ENCODE measurements around the gene HK1.
"Not testable (repeated sequence)": the region's sequence is repeated elsewhere in the genome, so short reads cannot be mapped to it uniquely, and the experiment has no call there.

HK1 gene

DNA sequence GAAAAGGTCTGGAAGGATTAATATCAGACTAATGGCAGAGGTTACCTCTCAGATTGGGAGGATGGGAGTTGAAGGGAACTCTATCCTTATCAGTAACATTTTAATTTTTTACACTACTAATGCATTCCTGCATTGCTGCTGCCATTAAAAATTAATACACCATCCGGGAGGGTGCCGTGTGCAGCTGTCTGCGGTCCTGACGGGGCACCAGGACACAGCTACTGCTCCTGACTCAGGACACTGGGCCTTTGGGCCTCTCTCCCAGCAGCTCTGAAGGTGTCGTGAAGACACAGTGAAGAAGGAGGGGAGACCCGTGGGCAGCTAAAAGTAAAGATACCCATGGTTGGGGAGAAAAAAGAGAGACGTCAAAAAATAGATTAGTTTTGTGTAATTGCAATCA is 23.4 kb upstream of the HK1 start:
- DNase-seq (ENCODE audit: low read depth, low spot score) = no peak

DNA sequence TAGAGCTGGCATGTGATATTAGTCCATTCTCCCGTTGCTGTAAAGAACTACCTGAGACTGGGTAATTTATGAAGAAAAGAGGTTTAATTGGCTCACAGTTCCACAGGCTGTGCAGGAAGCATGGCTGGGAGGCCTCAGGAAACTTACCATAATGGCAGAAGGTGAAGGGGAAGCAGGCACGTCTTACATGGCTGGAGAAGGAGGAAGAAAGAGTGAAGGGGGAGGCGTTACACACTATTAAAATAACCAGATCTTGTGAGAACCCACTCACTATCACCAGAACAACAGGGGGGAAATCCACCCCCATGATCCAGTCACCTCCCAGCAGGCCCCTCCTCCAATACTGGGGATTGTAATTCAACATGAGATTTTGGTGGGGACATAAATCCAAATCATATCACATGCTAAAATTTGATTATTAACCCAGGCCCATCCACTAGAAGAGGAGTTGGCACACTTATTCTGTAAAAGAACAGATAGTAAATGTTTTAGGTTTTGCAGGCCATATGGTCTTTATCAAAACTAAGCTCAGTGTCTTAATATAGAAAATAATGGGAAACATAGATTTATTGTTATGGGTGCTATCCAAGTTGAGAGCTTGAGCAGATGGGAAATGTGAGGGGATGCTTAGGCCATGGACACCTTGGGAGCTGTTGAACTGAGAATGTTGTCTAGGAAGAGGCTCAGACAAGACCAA is 18.6 kb upstream of the HK1 start:
- DNase-seq (ENCODE audit: low read depth, low spot score) = no peak

DNA sequence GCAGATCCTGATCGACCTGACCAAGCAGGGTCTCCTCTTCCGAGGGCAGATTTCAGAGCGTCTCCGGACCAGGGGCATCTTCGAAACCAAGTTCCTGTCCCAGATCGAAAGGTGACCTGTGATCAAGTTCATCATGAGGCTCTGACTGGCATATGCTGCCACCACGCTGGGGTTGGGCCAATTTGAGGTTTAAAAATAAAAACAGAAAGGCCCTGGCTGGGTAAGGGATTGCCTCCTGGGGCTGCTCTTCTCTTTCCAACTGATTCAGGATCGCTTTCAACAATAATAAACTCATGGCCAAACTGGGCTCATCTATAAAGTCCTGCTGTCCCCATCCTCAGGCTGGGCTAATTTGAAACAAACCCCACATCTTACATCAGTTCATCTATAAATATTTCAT is 17.1 kb upstream of the HK1 start:
- no peak for DNase-seq (ENCODE audit: low read depth, low spot score)

DNA sequence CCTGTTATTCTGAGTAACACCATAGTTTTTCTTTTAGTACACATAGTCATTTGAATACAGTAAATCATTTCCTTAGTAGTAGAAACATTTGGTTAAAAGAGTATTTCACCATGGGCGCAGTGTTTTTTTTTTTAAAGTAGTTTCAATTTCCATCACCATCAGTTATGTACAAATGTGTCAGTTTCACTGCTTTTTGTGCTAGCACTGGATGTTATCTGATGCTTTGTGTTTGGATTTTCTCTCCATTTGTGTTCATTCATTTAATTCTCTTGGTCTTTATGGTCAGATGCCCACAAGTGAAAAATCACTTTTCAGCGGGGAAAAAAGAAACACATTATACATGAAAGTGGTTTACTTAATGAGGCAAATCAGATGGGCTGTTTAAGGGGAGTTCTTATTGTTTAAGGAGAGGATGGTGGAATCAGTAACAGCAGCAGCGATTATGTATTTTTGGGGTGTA is 16.0 kb upstream of the HK1 start:
- no peak for DNase-seq (ENCODE audit: low read depth, low spot score)

DNA sequence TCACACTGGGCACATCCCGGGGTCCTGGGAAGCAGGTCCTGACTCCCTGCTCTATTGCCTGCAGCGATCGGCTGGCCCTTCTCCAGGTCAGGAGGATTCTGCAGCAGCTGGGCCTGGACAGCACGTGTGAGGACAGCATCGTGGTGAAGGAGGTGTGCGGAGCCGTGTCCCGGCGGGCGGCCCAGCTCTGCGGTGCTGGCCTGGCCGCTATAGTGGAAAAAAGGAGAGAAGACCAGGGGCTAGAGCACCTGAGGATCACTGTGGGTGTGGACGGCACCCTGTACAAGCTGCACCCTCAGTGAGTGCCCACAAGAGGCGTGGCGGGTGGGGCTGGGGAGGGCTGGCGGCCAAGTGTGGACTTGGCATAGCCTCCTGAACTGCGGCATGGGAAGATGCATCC is 12.8 kb upstream of the HK1 start:
- no peak for DNase-seq (ENCODE audit: low read depth, low spot score)

DNA sequence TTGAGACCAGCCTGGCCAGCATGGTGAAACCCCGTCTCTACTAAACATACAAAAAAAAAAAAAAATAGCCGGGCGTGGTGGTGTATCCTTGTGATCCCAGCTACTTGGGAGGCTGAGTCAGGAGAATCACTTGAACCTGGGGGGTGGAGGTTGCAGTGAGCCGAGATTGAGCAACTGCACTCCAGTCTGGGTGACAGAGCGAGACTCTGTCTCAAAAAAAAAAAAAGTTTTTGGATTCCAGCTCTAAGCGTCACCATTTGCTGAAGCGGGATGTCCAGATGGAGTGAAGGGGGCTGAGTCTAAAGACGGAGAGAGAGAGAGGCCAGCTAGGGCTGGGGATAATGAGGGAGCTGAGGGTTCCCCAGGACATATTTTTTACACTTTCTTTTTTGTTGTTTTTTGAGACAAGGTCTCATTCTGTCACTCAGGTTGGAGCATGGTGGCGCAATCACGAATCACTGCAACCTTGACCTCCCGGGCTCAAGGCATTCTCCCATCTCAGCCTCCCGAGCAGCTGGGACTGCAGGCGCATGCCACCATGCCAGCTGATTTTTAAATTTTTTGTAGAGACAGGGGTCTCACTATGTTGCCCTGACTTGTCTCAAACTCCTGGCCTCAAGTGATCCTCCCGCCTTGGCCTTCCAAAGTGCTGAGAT is 9.4 kb upstream of the HK1 start:
- DNase-seq (ENCODE audit: low read depth, low spot score) = no peak

DNA sequence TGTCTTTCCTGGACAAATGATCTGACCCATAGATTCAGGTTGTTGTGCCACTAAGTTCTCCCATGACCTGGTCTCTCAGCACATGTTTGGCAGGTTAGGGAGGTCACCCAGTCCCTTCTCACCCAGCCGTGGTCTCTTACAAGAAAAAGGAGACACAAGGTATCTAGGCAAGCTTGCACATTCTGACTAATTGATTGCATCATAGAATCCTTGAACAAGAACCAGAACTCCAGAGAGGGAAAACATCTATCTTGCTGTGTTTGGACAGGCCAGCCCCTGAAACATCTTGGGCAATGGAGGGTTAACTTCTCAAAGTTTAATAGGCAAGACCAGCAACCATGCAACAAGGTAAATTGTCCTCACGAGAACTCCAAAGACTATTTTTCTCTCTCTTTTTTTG is 8.5 kb upstream of the HK1 start:
- DNase-seq (ENCODE audit: low read depth, low spot score) = no peak

DNA sequence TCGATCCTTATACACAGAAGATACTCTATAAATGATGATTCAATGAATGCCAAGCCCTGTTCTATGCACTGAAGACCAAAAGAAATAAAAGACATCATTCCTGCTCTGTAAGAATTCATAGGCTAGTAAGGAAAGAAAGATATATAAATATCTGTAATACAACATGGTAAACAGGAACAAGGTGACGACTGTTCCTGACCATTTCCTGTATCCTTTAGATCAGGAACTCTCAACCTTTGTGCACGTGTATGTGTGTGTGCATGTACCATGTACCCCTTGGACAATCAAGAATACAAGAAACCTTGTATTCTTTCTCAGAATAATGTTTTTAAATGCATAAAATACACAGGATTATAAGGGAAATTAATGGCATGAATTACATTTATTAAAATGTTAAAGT is 7.3 kb upstream of the HK1 start:
- DNase-seq (ENCODE audit: low read depth, low spot score) = no peak

DNA sequence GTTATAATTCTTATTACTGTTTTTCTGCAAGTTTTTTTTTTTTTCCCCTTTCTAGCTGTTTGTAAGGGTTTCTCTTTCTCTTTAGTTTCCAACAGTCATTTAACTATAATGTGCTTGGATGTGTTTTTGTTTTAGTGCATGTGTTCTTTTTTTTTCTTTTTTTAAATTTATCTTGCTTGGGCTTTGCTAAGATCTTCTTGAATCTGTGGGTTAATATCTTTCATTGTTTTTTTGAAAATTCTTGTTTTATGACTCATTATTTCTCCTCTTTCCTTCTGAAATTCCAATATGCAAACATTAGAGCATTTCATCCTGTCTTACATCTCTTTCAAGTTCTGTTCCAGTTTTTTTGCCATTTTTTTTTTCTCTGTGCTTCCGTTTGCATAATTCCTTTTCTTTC is 5.7 kb upstream of the HK1 start:
- DNase-seq (ENCODE audit: low read depth, low spot score) = no peak

DNA sequence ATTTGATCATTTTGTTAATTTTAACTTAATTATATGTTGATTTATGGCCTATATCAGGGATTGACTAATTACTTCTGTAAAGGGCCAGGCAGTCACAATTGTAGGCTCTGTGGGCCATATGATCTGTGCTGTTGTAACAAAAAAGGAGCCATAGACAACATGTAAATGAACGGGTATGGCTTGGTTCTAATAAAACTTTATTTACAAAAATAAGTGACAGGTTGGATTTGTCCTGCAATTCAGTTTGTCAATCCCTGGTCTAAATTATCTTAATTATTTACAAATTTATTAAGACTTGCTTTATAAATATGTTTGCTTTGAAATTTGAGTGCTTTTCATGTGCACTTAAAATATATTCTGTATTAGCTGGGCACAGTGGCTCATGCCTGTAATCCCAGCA is 2.9 kb upstream of the HK1 start:
- no peak for DNase-seq (ENCODE audit: low read depth, low spot score)

DNA sequence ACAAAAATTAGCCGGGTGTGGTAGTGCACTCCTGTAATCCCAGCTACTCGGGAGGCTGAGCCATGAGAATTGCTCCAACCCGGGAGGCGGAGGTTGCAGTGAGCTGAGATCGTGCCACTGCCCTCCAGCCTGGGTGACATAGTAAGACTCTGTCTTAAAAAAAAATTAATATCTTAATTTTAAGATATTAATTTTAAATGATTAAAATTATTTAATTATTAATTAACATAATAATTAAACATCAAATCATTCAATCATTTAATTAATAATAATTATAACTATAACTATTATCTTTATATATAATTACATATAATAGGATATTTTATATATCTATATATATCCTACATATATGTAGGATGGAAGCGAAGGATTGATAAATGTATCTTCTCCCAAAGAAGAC is 1.8 kb upstream of the HK1 start:
- no peak for DNase-seq (ENCODE audit: low read depth, low spot score)

DNA sequence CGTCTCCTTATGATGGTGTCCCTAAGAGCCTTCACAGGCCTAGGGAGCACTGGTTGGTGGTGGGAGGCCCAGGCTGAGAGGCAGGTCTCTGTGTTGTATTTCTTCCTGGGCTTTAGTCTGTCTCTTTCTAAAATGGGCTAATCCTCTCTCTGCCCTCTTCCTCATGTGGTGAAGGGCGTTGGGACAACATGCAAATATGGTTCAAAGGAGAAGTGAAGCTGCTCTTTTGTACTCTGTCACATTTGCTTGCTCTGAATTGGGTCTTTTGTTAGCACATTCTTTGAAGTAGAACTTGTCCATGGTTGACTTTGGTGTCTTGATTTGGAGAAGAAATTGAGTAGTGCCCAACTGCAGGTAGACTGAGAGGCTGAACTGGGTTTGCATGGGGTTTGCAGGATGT is 814 bp downstream of the HK1 start:
- DNase-seq (ENCODE audit: low read depth, low spot score) = no peak

DNA sequence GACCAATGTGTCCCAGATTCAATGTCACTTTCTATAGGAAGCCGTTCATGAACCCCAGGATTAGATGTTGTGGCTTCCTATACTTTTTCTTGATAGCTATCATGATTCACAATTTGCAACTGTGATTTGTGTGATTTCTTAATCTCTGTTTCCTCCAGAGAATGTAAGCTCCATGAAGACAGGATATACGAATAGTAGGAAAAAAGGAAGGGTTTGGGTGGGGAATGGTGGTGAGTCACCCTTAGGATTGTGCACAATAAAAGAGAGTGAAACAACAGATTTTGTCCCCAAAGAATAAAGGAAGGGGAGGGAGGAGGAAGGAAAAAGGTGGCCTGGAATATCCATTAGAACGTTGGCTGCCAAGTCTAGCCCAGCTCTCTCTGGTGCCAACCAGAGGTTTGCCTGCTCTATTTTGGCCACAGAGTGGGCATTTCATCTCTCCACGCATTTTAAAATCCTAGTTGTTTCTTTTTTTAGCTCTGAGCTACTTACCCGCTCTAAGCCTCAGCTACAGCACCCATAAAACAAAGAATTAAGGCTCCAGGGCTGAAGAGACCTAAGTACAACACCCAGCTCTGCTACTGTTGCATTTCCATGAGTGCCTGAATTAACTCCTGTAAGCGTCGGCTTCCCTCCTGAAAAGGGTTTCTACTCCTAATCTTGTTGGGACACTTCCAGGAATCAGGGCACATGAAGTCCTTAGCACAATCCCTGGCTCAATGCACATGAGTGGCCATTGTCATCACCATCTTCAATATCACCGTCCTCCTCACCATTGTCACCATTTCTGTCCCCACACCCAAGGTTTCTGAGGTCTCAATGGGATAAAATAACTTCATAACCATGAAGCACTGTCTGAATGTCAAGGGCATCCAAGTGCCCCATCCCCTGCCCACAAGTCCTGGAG is 3.5 kb downstream of the HK1 start:
- no peak for DNase-seq (ENCODE audit: low read depth, low spot score)

DNA sequence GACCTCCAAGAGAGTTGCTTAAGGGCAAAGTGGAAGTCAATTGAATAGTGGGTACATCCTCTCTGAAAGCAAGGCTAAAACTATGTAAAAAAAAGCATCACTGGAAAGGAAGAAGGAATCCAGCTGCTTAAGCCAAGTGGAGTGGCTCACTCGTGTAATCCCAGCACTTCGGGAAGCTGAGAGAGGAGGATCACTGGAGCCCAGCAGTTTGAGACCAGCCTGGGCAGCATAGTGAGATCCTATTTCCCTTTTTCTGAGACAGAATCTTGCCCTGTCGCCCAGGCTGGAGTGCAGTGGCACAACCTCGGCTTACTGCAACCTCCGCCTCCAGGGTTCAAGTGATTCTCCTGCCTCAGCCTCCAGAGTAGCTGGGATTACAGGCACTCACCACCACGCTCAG is 6.1 kb downstream of the HK1 start:
- not testable (repeated sequence) for DNase-seq (ENCODE audit: low read depth, low spot score)

DNA sequence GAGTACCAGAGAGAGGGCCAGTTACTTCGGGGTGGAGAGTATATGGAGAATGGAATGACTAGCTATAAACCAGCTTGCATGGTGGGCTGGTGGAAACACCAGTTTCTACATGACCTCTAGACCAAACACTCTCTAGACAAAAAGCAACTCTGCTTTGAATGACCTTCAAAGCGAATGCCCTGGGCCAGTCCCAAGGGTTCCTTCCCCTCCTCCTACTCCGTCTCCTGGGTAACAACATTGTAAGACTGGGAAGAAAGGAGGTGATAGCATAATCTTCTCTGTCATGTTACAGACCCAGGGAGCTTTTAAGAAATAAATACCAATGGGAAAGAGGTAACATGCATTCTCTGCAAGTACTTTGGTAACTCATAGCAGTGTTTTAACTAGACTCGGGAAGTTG is 7.4 kb downstream of the HK1 start:
- DNase-seq (ENCODE audit: low read depth, low spot score) = no peak

DNA sequence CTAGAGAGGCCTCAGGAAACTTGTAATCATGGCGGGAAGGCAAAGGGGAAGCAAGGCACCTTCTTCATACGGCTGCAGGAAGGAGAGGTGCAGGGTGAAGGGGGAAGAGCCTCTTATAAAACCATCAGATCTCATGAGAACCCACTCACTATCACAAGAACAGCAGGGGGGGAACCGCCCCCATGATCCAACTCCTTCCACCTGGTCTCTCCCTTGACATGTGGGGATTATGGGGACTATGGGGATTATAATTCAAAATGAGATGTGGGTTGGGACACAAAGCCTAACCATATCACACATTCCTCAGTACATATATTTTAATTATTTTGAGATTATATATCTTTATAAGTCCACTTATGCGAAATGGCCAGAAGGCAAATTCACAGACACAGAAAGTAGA is 8.9 kb downstream of the HK1 start:
- no peak for DNase-seq (ENCODE audit: low read depth, low spot score)

DNA sequence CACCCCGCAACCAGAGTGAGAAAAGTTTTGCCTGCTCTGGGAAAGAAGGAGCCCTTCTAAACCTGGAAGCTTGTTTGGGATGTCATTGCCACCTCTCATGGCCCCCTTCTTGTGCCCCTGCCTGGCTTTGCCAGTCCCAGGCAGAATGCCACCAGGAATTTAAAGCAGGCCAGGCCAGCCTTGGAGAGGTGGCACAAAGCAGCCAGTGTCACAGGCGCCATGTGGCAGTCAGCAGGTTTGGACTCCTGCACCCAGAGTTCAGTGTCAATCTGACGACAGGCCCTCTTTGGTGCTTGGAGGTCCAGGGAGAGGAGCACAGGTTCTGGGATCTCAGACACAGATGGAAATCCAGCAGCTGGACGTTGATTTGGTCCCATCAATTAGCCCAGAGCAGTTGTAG is 12.7 kb downstream of the HK1 start:
- DNase-seq (ENCODE audit: low read depth, low spot score) = no peak

DNA sequence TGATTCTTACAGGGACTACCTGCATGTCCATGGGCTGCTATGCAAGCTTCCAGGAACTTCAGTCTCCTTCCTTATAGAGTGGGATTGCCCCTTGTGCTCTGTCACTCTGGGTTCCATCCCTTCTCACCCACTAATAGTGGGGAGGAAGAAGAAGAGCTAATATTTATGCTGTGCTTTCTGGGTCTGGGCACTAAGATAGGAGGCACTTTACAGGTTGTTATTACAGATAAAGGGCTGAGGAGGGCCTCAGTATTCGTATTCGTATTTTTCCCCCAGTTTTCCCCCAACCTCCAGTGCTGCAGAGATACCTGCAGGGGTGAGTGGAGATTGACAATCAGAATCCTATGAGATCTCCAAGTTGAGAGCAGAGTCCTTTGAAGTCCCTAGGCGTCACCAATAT is 14.2 kb downstream of the HK1 start:
- DNase-seq (ENCODE audit: low read depth, low spot score) = no peak

DNA sequence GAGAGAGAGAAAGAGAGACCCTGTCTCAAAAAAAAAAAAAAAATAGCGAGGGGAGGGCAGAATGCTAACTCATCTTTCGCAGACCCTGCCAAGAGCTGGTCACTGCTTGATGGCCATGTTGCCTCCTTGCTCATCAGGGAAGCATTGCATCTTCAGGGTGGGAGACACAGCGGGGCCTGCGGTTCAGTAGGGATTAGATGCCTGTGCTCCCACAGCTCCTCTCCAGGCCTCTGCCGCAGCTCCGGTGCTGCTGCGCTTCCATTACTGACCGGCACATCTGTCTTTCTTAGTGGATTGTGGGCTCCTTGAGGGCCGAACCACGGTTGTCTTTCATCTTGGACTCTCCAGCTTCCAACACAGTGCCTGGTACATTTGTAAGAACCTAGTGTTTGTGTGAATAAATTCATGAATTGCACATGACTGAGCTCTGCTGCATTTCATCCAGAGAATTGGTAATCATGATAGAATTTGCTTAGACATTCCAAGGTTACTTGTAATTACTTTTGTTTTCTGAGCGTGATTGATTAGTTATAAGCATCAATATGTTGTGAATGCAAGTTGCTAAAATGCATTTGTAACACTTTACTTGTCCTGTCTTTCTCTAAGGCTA is 16.8 kb downstream of the HK1 start:
- no peak for DNase-seq (ENCODE audit: low read depth, low spot score)

DNA sequence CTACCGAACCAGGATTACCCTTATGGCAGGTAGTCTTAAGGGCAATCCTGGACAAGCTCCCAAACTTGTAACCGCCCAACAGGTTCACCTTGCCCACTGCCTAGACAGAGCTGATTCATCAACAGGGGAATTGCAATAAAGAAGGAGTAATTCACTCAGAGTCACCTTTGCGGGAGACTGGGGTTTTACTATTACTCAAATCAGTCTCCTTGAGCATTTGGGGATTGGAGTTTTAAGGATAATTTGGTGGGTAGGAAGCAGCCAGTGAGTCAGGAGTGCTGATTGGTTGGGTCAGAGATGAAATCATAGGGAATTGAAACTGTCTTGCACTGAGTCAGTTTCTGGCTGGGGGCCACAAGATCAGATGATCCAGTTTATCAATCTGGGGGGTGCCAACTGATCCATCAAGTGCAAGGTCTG is 25.3 kb downstream of the HK1 start:
- no peak for DNase-seq (ENCODE audit: low read depth, low spot score)

DNA sequence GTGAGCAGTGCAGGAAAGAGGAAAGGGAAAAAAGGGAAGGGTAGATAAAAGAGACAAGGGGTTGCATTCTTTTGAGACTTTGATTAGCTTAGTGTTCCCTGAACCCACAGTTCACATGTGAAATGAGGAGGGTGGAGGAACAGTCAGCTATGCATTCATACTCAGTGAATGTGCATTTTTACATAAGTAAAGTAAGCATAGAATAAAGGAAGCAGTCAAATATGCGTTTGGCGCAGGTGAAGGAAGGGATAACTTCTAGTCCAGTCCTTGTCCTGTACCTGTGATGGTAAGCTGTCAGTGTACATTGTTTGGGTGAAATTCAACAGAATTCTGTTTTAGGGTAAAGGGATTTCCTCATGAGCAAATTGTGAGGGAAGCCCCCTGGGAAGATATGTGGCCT is 28.1 kb downstream of the HK1 start:
- no peak for DNase-seq (ENCODE audit: low read depth, low spot score)

DNA sequence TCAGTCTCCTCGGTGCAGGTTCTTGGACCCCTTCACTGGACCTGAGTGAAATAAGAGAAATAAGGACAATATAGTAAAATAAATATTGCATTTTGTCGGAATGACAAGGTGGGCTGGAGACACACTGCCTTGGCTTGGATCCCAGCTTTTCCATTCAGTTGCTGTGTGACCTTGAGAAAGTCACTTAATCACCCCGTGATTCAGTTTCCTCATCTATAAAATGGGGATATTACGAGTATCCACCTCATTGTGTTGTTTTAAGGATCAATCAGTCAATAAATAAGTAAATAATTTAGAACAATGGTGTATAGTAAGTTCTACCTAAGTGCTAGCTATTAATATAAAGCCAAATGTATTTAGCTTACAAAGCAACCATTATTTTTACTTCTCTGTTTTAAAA is 29.1 kb downstream of the HK1 start:
- DNase-seq (ENCODE audit: low read depth, low spot score) = no peak
